ENCODE data around the gene PIP5K1C.
"Not testable (repeated sequence)": the region's sequence is repeated elsewhere in the genome, so short reads cannot be mapped to it uniquely, and the experiment has no call there.

PIP5K1C gene

DNA sequence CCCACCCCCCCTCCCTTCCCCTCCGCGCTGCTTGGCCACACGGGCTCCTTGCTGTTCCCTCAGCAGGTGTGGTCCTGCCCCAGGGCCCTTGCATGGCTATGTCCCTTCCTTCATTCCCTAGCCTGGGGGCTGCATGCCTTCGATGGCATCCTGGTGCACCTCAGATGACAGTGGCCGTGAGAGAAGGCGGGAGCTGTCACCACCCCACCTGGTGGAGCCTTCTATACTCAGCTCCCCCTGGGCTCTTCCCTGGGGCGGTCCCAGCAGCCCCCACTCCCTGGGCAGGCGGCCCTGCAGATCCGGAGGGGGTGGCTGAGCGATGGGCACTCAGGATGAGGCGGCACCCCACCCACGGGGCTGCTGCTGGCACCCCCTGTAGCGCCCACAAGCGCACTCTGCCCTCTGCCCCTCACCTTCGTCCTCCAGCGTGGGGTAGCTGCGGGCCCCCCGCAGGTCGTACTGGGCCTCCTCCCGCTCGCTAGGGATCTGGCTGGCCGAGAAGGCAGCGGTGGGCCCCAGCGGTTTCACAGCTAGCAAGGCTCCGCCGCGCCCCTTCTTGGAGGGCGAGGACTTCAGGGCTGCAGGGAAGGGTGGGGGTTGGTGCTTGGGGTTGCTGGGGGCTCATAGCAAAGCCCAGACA, 56.5 kb downstream of the PIP5K1C start:
- no peak for DNase-seq

GRCh38 chr19:3642987-3643673, 57.1 kb downstream of the PIP5K1C start:
- DNase-seq, result no peak

- no peak for DNase-seq
Observed at GRCh38 chr19:3642296-3642695, 58.0 kb downstream of the PIP5K1C start.

GRCh38 chr19:3641515-3642269, 58.6 kb downstream of the PIP5K1C start:
- DNase-seq, result no peak

DNA sequence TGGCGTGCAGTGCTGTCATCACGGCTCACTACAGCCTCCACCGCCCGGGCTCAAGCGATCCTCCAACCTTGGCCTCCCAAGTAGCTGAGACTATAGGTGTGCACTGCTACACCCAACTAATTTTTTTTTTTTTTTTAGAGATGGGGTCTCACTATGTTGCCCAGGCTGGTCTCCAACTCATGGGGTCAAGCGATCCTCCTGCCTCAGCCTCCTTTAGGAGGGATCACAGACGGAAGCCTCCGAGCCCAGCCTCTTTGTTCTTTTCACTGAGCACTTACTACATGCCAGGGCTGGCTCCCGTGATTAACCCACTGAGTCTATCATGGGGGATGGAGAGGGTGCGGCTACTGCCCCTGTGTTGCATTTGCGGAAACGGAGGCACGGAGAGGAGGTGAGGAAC, 60.8 kb downstream of the PIP5K1C start:
- DNase-seq, result no peak

DNA sequence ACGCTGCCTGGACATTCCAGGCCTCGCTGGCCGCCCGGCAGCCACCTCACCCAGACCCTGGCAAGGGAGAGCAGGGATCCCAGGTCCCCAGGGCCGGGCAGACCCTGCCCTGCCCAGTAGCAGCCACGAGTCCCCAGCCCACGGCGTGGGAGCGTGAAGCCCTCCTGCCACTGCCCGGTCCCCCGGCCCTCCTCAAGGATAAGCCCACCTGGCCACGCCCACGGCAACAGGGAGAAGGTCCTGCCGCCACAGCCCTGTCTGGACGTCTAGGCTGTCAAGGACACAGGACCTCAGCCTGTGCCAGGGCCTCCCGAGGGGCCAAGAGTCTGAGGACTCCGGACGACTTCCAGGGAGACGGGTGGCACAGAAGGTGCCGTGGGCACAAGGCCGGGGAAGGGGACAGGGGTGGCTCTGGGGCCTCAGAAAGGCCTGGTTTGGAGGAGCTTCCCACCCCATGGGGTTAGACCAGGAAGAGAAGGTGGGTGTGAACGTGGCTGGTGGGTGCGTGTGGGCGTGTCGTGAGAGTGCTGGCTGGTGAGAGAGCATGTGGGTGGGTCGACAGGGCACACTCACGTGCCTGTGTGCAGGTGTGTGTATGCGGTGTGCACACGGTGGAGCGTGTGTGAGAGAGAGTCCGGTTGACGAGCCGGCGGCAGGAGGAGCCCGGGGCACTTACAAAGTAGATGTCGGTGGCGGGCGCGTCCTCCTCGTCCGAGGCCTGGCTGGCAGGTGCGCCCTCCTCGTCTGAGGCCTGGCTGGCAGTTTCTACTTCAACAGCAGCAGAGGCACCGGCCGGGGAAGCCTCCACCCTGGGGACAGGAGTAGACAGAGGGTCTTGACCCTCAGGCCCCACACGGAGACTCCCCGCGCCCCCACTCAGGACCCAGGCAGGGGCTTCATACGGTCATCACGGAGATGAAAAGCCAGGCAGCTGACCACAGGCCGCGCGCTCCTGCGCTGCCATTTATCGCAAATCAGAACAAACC, 61.8 kb downstream of the PIP5K1C start:
- no peak for DNase-seq

DNA sequence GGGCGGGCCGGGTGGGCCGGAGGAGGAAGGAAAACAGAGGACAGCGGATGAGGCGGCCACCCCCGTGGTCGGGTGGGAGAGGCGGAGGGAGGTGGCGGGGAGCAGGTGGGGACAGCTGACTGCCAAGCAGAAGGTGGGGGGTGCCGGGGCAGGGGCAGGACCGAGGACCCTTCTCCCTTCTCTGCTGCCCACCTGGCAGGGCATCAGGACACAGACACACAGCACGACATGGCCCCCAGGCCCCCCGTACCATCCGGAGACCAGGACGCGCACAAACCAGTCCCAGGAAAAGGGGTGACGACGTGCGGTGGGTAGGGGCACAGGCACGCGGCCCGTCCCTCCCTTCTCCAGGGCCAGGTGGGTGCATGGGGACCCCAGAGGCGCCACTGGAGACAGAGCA, 62.6 kb downstream of the PIP5K1C start:
- DNase-seq, result no peak

GRCh38 chr19:3636962-3637361, 63.3 kb downstream of the PIP5K1C start:
- no peak for DNase-seq

GRCh38 chr19:3636506-3636905, 63.8 kb downstream of the PIP5K1C start:
- no peak for DNase-seq

- no peak for DNase-seq
Observed at GRCh38 chr19:3634496-3635045, 65.7 kb downstream of the PIP5K1C start.

DNA sequence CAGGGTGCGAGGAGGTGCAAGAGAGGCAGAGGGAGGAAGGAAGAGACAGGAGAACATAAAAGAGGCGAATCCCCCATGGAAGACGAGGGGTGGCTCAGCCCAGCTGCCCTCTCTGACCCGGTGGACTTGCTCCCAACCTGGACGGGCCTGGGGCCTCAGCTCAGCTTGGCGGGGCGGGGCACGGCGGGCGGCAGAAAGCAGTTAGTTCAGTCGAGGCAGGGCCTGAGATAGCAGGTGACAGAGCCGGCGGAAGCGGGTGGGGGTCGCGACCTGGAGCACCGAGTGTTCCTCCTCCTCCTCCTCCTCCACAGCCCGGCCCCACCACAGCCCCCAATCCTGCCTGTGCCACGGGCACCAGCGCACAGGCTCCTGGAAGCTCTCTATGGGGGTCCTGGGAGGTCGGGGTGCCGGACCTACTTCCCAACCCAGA, 66.7 kb downstream of the PIP5K1C start:
- no peak for DNase-seq

DNA sequence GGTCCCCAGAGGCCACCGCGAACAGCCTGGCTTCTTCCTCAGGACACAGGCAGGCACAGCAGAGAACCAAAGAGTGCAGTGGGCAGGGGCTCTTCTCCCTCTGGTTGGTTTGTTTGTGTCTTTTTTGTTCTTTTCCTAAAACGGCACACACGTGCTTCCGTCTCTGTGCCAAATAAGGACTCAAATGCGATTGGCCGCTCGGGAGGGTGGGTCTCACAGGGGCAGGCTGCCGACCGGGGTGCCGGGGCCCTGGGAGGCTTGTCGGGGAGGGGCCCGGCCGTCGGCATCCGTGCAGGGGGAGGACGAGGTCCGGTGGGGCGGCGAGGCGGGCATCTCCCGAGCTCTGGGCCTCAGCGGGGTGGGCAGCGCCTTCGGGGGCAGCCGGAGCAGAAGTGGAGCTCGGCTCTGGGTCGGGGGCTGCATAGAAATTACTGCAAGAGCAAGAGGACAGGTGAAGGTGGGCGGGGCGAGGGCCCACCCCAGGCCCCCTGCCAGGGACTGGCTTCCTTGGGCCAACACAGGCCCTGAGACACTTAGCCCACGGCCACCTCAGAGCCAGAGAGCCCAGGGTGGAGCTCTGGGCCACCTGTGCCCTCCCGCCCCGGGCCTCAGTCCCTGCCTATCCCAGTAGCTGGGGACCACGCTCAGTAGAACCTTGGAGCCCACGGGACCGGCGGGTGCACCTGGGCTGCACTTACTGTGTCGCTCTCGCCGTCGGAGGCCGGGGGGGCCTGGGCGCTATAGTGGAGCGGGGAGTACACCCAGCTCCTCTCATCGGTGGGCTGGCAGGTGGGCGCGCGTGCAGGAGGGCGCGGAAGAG, 67.3 kb downstream of the PIP5K1C start:
- DNase-seq, result no peak

DNA sequence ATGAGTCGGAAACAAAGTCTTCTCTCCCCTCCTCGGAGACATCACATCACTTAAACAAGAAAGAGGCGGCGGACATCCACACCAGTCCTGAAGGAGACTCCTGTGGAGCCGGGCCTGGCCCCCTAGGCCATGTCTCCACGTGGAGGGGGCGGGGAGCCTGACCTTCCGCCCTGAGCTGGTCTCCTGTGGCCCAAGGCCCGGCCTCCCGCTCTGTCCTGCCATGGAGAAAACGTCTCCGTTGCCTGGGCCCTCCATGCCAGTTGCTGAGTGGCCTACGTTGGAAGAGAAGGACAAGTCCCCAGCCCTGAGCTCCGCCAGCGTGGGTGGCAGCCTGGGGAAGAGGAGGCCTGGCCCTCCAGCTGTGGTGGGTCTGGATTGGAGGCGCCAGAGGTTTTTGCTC, 68.2 kb downstream of the PIP5K1C start:
- no peak for DNase-seq

GRCh38 chr19:3631053-3631861, 69.0 kb downstream of the PIP5K1C start:
- no peak for DNase-seq

DNA sequence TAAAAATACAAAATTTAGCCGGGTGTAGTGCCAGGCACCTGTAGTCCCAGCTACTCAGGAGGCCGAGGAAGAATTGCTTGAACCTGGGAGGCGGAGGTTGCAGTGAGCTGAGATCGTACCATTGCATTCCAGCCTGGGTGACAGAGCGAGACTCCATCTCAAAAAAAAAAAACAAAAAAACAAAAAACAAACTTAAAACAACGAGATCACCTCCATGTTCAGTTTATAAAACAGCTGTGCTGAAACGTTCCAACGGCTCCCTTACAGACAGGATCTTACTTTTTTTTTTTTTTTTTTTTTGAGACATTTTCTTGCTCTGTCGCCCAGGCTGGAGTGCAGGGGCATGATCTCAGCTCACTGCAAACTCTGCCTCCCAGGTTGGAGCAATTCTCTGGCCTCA, 71.5 kb downstream of the PIP5K1C start:
- not testable (repeated sequence) for DNase-seq

GRCh38 chr19:3627351-3627723, 72.9 kb downstream of the PIP5K1C start:
- DNase-seq, result no peak

DNA sequence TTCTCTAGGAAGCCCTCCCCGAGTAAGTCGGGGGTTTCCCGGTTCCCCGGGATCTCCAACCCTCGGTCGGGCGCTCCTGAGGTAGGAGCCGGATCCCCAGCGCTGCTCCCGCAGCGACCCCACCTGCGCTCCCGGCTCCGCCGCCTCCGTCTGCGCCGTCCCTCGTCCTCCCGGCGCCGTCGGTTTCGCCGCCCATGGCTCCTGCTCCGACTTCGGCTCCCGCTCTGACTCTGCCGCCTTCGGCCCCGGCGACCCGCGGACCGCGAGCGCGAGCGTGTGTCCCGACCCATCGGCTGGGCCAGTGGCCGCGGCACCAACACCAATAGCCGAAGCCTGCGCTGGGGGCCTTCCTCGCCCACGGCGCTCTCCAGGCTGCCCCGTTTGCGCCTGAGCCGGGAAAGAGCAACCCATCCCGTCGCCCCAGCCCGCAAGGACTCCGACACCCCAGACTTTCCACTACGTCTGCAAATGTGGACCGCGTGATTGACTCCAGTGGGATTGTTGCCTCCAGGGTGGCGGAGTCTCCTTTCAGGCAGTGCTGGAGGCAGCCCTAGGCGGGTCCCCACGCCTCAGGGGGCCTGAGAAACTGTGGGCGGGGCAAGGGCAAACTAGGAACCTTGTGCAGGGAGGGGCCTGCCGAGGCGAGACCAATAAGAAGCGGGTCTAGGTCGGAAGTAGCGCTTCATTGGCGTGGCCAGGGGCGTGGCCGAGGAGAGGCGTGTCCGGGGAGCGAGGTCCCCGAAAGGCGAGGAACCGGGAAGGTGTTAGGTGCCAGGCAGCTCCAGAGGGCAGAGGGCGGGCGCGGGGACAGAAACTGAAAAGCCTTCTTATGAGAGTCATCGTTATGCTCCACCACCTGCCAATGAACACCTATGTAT, 73.6 kb downstream of the PIP5K1C start, which contains the start of gene CACTIN:
TSS of gene CACTIN (minus strand) at position 318 of the 878 bp plus-strand sequence. CDS start at position 290, 28 bp downstream.
- DNase-seq, result peak; percentile 98 to 99

DNA sequence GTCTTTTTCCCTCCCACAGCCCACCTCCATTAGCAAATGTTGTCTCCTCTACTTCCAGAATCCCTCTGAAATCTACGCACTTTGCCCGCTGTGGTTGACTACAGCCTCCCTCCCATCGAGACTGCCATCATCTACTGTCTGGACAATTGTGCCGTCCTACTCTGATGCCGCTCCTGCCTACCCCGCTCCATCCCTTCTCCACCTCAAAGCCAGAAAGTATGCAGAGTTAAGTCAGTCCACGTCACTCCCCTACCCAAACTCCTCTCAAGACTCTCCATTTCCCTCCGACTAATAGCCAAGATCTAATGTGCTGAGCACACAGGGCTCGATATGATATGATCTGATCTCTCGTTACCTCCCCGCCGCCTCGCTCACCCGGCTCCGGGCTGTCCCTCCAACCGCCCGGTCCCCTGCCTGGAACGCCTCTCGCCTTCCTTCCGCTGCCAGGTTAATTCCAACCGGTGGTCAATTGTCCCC, 74.2 kb downstream of the PIP5K1C start:
- DNase-seq, result no peak

GRCh38 chr19:3623716-3624115, 76.6 kb downstream of the PIP5K1C start:
- DNase-seq, result no peak
